Subcutaneous adipose tissue (tissue), 4 donors: ENCODE measurements around the gene RGS6. TPM values are rescaled to one million over a fixed set of nuclear protein-coding genes. Genes with fewer than 3 reads are reported as not detected.

ENCODE experiments used
- total RNA-seq, 4 donors: library from RNA; depleted of rRNA; stranded (reverse); fragments of >200 nt; gene quantifications; one replicate each; pipeline ENCODE4 v1.1.0, GENCODE V29; 2016
- TF ChIP-seq, protein P1 (sequence below): fragments of 450-650 bp; IDR thresholded peaks from one replicate; pipeline ENCODE4 v1.5.1; 2016; ENCODE audit warnings: low read depth, mild to moderate bottlenecking, control low read depth, antibody characterized with exemption, moderate library complexity

The RGS6 gene
- total RNA-seq, result 10 to 100 TPM in 2 of 4 donors, 1 to 10 TPM in 2; 4.4 to 32.0 (median 11.4) TPM

DNA sequence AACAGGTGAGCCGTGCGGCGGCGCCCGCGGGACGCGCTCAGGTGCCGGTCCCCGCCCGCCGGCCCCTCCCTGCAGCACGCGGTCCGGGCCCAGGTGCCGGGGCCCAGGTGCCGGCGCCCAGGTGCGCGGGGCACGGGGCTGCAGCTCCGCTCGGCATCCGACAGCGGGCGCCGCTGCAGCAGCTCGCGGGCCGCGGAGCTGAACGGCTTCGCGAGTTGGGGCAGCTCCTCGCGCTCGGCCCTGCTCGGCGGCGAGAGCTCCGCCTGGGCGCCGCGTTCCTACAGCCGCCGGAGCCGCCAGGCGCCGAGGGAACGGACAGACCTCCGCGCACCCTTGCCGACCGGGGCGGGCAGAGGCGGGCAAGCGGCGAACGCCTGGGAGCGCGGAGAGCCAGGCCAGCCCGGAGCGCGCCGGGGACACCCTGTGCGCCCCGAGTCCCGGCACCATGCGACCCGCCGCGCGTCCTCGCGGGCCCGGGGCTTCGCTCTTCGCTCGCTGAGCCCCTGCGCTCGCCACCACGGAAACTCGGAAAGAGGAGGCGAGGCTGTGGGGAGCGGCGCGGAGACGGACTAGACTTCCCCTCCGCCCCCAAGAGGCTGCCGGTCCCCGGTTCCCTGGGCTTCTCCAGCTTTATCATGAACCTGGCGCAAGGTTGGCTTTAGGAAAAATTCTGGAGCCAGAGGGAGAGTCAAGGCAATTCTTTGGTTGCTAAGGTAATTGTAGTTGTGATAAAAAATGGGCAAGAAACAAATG, at the start of gene RGS6:
TSS of gene RGS6 (plus strand) at position 201 of the 753 bp plus-strand sequence.
- TF ChIP-seq, protein P1, sequence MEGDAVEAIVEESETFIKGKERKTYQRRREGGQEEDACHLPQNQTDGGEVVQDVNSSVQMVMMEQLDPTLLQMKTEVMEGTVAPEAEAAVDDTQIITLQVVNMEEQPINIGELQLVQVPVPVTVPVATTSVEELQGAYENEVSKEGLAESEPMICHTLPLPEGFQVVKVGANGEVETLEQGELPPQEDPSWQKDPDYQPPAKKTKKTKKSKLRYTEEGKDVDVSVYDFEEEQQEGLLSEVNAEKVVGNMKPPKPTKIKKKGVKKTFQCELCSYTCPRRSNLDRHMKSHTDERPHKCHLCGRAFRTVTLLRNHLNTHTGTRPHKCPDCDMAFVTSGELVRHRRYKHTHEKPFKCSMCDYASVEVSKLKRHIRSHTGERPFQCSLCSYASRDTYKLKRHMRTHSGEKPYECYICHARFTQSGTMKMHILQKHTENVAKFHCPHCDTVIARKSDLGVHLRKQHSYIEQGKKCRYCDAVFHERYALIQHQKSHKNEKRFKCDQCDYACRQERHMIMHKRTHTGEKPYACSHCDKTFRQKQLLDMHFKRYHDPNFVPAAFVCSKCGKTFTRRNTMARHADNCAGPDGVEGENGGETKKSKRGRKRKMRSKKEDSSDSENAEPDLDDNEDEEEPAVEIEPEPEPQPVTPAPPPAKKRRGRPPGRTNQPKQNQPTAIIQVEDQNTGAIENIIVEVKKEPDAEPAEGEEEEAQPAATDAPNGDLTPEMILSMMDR, result no peak

DNA sequence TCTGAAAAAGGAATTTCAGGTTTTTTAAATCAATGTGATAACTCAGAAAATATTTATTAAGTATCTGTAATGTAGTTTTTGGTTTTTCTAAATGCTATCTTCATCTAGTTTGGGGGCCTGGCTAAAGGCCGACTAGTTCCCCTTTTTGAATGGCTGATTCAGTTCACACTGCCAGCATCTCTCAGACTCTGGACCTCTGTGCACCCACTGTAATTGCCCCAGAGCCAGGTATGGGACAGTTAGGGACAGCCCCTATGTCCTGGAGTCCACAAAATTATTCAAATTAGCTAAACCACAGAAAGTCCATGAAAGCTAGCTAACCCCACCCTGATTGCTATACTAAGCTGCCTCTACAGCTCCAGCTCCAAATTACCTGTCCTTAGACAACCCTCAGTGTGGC, 49.1 kb upstream of the RGS6 start:
- TF ChIP-seq, protein P1, result no peak

DNA sequence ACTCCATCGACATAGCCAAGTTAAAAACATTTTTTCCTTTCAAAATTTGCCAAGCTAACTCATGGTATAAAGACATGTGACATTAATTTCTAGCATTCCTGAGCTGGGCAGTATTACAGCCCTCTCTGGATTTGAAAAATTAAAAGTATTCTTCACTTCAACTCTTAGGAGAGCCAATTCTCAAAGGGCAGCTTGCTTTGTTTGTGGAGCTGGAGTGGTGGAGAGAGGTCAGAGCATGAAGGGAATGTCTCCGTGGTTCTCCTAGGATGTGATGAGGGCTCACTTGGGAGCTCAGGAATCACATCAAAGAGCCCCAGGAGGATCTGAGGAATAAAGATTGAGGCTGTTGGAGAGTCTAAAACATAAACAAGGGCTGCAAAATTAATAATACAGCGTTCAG, 46.9 kb upstream of the RGS6 start:
- TF ChIP-seq, protein P1, result no peak

DNA sequence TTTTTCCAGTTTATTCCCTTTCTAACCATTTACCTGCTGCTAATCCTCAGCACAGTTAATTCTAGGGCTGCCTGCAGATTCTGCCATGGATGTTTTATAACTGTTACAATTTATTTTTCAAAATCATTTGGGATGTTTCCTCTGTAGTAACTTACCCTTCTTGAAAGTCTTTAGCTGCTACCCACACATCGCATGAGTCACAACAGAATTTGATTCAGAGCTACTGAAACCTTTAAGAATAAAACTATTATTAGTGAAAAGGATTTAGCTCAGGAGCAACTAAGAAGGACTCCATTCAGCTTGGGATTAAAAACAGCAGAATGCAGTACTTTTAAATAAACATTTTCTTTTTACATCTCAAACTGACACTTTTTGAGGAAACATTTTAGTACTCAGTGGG, 41.7 kb upstream of the RGS6 start:
- TF ChIP-seq, protein P1, result no peak

- TF ChIP-seq, protein P1, result no peak
These were observed 41.0 kb upstream of the RGS6 start for GRCh38 chr14:71891185-71891584.

DNA sequence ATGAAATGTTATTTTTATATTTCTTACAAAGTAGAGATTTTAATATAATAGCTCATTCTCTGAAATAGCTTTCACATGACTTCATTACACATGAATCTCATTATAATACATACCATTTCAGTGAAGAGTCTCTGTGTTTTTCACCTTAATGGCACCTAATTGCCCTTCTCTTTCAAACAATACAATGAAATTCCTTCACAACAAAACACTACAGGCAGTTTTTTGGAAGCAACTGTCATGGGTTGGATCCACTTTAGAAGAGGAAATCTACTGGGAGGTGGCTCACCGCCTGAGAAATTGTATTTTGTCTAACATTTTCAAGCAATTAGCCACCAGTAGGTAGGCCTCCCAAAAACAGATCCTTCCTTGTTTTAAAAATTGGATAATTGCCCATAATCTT, 40.3 kb upstream of the RGS6 start:
- TF ChIP-seq, protein P1, result no peak

DNA sequence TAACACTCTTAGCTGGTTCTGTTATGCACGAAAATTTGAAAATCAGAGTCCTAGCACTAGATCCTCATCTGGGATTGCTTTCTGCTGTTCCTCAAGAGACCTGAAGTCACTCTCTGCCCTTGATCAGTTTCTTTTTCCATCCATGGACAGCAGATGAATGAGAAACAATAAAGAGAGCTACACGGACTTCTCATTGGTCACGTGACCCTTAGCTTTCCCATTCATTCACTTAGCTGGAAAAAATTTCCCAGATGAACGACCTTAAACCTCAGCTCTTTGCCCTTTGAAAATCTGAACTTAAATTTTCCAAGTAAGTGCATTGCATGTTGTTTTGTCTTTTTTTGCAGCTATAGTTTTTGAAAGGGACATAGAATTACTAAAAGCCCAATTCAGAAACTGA, 27.2 kb upstream of the RGS6 start:
- TF ChIP-seq, protein P1, result no peak
